HCT116 (cell line): Measurements from ENCODE around the gene SOS1. TPM values are rescaled to one million over a fixed set of nuclear protein-coding genes. Genes with fewer than 3 reads are reported as not detected.

Source experiments
- ATAC-seq: fragments of 200-7000 bp; cut with Tn5 transposase; 2 replicates; pipeline ENCODE4 v1.9.1; 2020; ENCODE audit warnings: mild to moderate bottlenecking, moderate library complexity
- BruUV-seq: library from RNA; stranded (reverse); fragments of 400-500 nt; replicated peaks from 2 replicates; lab custom pipeline; 2021; lab: Mats Ljungman, UMichigan
- CTCF ChIA-PET: fragments of 300-600 bp; sonication (Branson Sonifier 250); formaldehyde crosslinking; loops from one replicate; lab custom pipeline; 2021; ENCODE audit warnings: antibody characterized with exemption; lab: Charles Lee
- POLR2A ChIA-PET: fragments of 300-600, 350-600 bp; sonication (Branson Sonifier 250); formaldehyde crosslinking; loops from one replicate; lab custom pipeline; 2021; ENCODE audit warnings: antibody characterized with exemption; lab: Charles Lee
- RAD21 ChIA-PET, 2 experiments: fragments of 300-600 bp; sonication (Branson Sonifier 250); formaldehyde crosslinking; loops; one replicate each; lab custom pipeline; 2023; ENCODE audit warnings: low total read pairs in 2 of 2; ENCODE audit not compliant: uncharacterized antibody in 2 of 2, unreplicated experiment in 2 of 2, low non-redundant PET in 1 of 2; lab: Charles Lee
- DNase-seq: peaks from one replicate; pipeline ENCODE4 v3.0.0-alpha.2; 2010; ENCODE audit warnings: low read depth, low spot score
- H2AFZ ChIP-seq: fragments of 200-600 bp; shearing (Covaris generic), sonication (generic); 2 replicates; pipeline ENCODE4 v1.6.1; 2017; ENCODE audit warnings: low read depth, mixed run types, mixed read lengths, antibody characterized with exemption, low read length; ENCODE audit not compliant: poor library complexity, severe bottlenecking
- H3K27ac ChIP-seq: 2 replicates; pipeline ENCODE4 v1.5.1; 2012; ENCODE audit warnings: low read depth, low read length
- H3K27me3 ChIP-seq: fragments of 200-600 bp; sonication (generic); 2 replicates; pipeline ENCODE4 v1.6.1; 2016; ENCODE audit warnings: mixed run types, low read length, mixed read lengths; ENCODE audit not compliant: insufficient read depth
- H3K36me3 ChIP-seq, 2 experiments: fragments of 200-500 bp in 1 of 2; fragments of 200-600 bp in 1 of 2; sonication (Bioruptor generic) in 1 of 2; sonication (generic) in 1 of 2; 2 replicates each; pipeline versions ENCODE4 v1.5.1 to v1.6.1; 2014 to 2016; ENCODE audit warnings: low read length in 2 of 2, inconsistent platforms in 1 of 2, mixed read lengths in 1 of 2, mixed run types in 1 of 2; ENCODE audit not compliant: insufficient read depth in 2 of 2, control insufficient read depth in 1 of 2
- H3K4me1 ChIP-seq, 2 experiments: fragments of 200-600 bp in 1 of 2; sonication (generic) in 1 of 2; 2 replicates each; pipeline versions ENCODE4 v1.5.1 to v1.6.1; 2012 to 2017; ENCODE audit warnings: low read length in 2 of 2, inconsistent platforms in 1 of 2, mild to moderate bottlenecking in 1 of 2, mixed read lengths in 1 of 2, mixed run types in 1 of 2, moderate library complexity in 1 of 2; ENCODE audit not compliant: insufficient read depth in 2 of 2, control insufficient read depth in 1 of 2
- H3K4me2 ChIP-seq: fragments of 200-600 bp; sonication (generic); 2 replicates; pipeline ENCODE4 v1.6.1; 2017; ENCODE audit warnings: mixed run types, low read length, mixed read lengths
- H3K4me3 ChIP-seq, 2 experiments: fragments of 200-600 bp in 1 of 2; sonication (generic) in 1 of 2; replicated peaks in 1 of 2; 2 replicates each; pipeline ENCODE4 v1.5.1; 2011 to 2016; ENCODE audit warnings: low read length in 2 of 2, control low read depth in 1 of 2, low read depth in 1 of 2, mild to moderate bottlenecking in 1 of 2, mixed read lengths in 1 of 2, mixed run types in 1 of 2
- H3K79me2 ChIP-seq: fragments of 200-600 bp; sonication (generic); 2 replicates; pipeline ENCODE4 v1.6.1; 2017; ENCODE audit warnings: mild to moderate bottlenecking, mixed run types, low read length, moderate library complexity, mixed read lengths; ENCODE audit not compliant: insufficient read depth
- H3K9ac ChIP-seq: fragments of 200-600 bp; sonication (generic); 2 replicates; pipeline ENCODE4 v1.6.1; 2016; ENCODE audit warnings: low read length, mixed read lengths
- H3K9me2 ChIP-seq: fragments of 200-600 bp; sonication (generic), shearing (Covaris generic); 2 replicates; pipeline ENCODE4 v1.6.1; 2017; ENCODE audit warnings: mixed run types, mild to moderate bottlenecking, moderate library complexity; ENCODE audit not compliant: insufficient read depth
- H3K9me3 ChIP-seq, 2 experiments: fragments of 200-500 bp in 1 of 2; fragments of 200-600 bp in 1 of 2; sonication (Bioruptor generic) in 1 of 2; sonication (generic) in 1 of 2; 2 replicates each; pipeline ENCODE4 v1.6.1; 2014 to 2017; ENCODE audit warnings: low read length in 2 of 2, mixed read lengths in 2 of 2, inconsistent platforms in 1 of 2, low read depth in 1 of 2, mild to moderate bottlenecking in 1 of 2, mixed run types in 1 of 2, moderate library complexity in 1 of 2; ENCODE audit not compliant: control insufficient read depth in 1 of 2, insufficient read depth in 1 of 2
- H4K20me1 ChIP-seq: fragments of 200-600 bp; sonication (generic), shearing (Covaris generic); 2 replicates; pipeline ENCODE4 v1.6.1; 2017; ENCODE audit warnings: mixed run types, mild to moderate bottlenecking, moderate library complexity; ENCODE audit not compliant: insufficient read depth
- ATF3 ChIP-seq: IDR thresholded peaks from 2 replicates; pipeline ENCODE4 v1.6.1; 2012
- EZH2 ChIP-seq: fragments of 200-600 bp; sonication (generic); IDR thresholded peaks from 2 replicates; pipeline ENCODE4 v1.6.1; 2017; ENCODE audit warnings: antibody characterized with exemption, mixed run types
- EZH2phosphoT487 ChIP-seq: fragments of 200-600 bp; IDR thresholded peaks from 2 replicates; pipeline ENCODE4 v1.6.1; 2018; ENCODE audit warnings: antibody characterized with exemption, borderline replicate concordance
- POLR2A ChIP-seq: IDR thresholded peaks from 2 replicates; pipeline ENCODE4 v1.7.0; 2011; ENCODE audit warnings: borderline replicate concordance; ENCODE audit not compliant: insufficient read depth, insufficient read length; ENCODE audit errors: extremely low read depth
- REST ChIP-seq: IDR thresholded peaks from 2 replicates; pipeline ENCODE4 v1.6.1; 2012; ENCODE audit warnings: low read depth
- ZNF274 ChIP-seq: fragments of 200-500 bp; sonication (Bioruptor generic); IDR thresholded peaks from 2 replicates; pipeline ENCODE4 v1.6.1; 2014; ENCODE audit warnings: mild to moderate bottlenecking, low read depth, low read length, inconsistent platforms
- intact Hi-C: fragments of 100-400 bp; cut with micrococcal nuclease; formaldehyde crosslinking; loops from 2 replicates; pipeline ENCODE4 v1.10.0; 2022
- total RNA-seq: library from RNA; stranded (reverse); gene quantifications from one replicate; pipeline ENCODE4 v1.2.1, GENCODE V29; 2021; ENCODE audit not compliant: unreplicated experiment

Gene SOS1
- total RNA-seq, 1 experiment from 2014 or later = 19.4 TPM

GRCh38 chr2:39050109-39050508, 70.7 kb downstream of the SOS1 start:
- no peak for TF ChIP-seq REST
- TF ChIP-seq EZH2phosphoT487 = no peak
- no peak for TF ChIP-seq ZNF274
- TF ChIP-seq EZH2 = no peak
- no peak for TF ChIP-seq ATF3
- TF ChIP-seq POLR2A = no peak
- TF ChIP-seq, all 23 proteins: peak for 0
- Histone ChIP-seq H3K9ac (no peak overlapping the region), H3K4me1 (no peaks in the 10 kb centered on the region), H2AFZ (no peak overlapping the region), H3K79me2 (no peaks in the 10 kb centered on the region), H4K20me1 (no peaks in the 10 kb centered on the region), H3K27me3 (no peaks in the 10 kb centered on the region), H3K4me2 (no peak overlapping the region), H3K4me3 (no peak overlapping the region), H3K9me2 (no peaks in the 10 kb centered on the region), H3K9me3 (no peaks in the 10 kb centered on the region), H3K36me3 (no peaks in the 10 kb centered on the region; a peak in 1 of 4 replicates), H3K27ac (no peak overlapping the region)
- CTCF ChIA-PET = interaction anchor here (1.1 kb wide), 1 partner anchor 180 kb away, joined by 3 read pairs; no protein-coding TSS in a partner anchor
- intact Hi-C loops = no loop called here
- RAD21 ChIA-PET = no interaction called here
- no peak for ATAC-seq
- DNase-seq = no peak
- BruUV-seq = no TSS peak
- POLR2A ChIA-PET = no interaction called here
